Measurements from ENCODE around the gene KIR3DL3.
"Not testable (repeated sequence)": the region's sequence is repeated elsewhere in the genome, so short reads cannot be mapped to it uniquely, and the experiment has no call there.

DNA sequence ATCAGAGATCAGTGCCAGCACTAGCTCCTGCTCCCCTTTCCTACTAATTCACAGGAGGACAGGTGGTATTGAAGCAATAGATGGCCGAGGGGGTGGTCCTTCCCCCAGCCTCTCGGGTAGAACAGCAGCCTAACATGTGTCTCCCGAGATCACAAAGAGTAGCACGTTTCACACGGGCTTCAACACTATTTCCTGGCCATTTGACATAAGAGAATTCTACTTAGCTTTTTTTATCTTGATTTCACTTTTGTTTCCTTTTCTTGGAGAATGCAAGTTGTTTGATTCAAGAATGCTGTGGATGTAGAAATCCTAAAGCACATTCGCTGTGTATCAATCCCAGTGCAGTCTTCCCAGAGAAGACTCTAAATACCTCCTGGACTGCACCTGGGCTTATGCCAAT lies 26.0 kb downstream of the KIR3DL3 start:
- TF ChIP-seq, protein P1, sequence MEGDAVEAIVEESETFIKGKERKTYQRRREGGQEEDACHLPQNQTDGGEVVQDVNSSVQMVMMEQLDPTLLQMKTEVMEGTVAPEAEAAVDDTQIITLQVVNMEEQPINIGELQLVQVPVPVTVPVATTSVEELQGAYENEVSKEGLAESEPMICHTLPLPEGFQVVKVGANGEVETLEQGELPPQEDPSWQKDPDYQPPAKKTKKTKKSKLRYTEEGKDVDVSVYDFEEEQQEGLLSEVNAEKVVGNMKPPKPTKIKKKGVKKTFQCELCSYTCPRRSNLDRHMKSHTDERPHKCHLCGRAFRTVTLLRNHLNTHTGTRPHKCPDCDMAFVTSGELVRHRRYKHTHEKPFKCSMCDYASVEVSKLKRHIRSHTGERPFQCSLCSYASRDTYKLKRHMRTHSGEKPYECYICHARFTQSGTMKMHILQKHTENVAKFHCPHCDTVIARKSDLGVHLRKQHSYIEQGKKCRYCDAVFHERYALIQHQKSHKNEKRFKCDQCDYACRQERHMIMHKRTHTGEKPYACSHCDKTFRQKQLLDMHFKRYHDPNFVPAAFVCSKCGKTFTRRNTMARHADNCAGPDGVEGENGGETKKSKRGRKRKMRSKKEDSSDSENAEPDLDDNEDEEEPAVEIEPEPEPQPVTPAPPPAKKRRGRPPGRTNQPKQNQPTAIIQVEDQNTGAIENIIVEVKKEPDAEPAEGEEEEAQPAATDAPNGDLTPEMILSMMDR (IDR thresholded peaks at IDR 0.05) = not testable (repeated sequence)
- not testable (repeated sequence) for TF ChIP-seq POLR2A (IDR thresholded peaks at IDR 0.05)

Data from body of pancreas (tissue), 4 donors.